HEK293 (cell line): ENCODE measurements around the gene GBGT1.
A peak's percentile ranks its signal among the peaks of the same experiment; 100 is the strongest.

Experiments used
- CTCF ChIA-PET: fragments of 350-600 bp; formaldehyde crosslinking; extraction: SDS; loops from one replicate; lab custom pipeline; 2021; ENCODE audit warnings: antibody characterized with exemption; lab: Yijun Ruan, JAX
- POLR2A ChIA-PET: fragments of 300-600 bp; formaldehyde crosslinking; extraction: SDS; loops from one replicate; lab custom pipeline; 2020; ENCODE audit warnings: antibody characterized with exemption, inconsistent platforms; lab: Yijun Ruan, JAX
- H3K27ac ChIP-seq: fragments of 200-500 bp; sonication (Bioruptor generic); 2 replicates; pipeline ENCODE4 v1.5.1; 2014; ENCODE audit warnings: low read depth, low read length, control low read depth, inconsistent platforms; ENCODE audit errors: extremely low read depth
- H3K36me3 ChIP-seq, 2 experiments: fragments of 200-500 bp in 1 of 2; sonication (Bioruptor generic) in 1 of 2; 1 replicate in 1 of 2; 2 replicates in 1 of 2; pipeline ENCODE4 v1.5.1; 2014 to 2017; ENCODE audit warnings: inconsistent platforms in 2 of 2, low read length in 2 of 2; ENCODE audit not compliant: control insufficient read depth in 2 of 2, insufficient read depth in 1 of 2
- H3K4me1 ChIP-seq: fragments of 200-500 bp; sonication (Bioruptor generic); 2 replicates; pipeline ENCODE4 v1.5.1; 2014; ENCODE audit warnings: mild to moderate bottlenecking, low read length, inconsistent platforms; ENCODE audit not compliant: control insufficient read depth, insufficient read depth
- H3K4me3 ChIP-seq: 2 replicates; pipeline ENCODE4 v1.5.1; 2011; ENCODE audit warnings: low read depth, mild to moderate bottlenecking, control low read depth, low read length, moderate library complexity
- H3K9me3 ChIP-seq: fragments of 200-500 bp; sonication (Bioruptor generic); 2 replicates; pipeline ENCODE4 v1.5.1; 2014; ENCODE audit warnings: low read depth, low read length, inconsistent platforms; ENCODE audit not compliant: control insufficient read depth, insufficient read depth
- BCL11A ChIP-seq: fragments of 450-650 bp; formaldehyde crosslinking; IDR thresholded peaks from 2 replicates; pipeline ENCODE4 v1.5.1; 2016; ENCODE audit warnings: low read depth, missing biosample characterization, missing genetic modification characterization
- BCL11B ChIP-seq: fragments of 450-650 bp; formaldehyde crosslinking; IDR thresholded peaks from 2 replicates; pipeline ENCODE4 v1.5.1; 2016; ENCODE audit warnings: low read depth, missing biosample characterization, missing genetic modification characterization
- GLI2 ChIP-seq: fragments of 450-650 bp; formaldehyde crosslinking; IDR thresholded peaks from 2 replicates; pipeline ENCODE4; 2017; ENCODE audit warnings: missing biosample characterization, missing genetic modification characterization, low read depth, borderline replicate concordance
- GLIS1 ChIP-seq: fragments of 450-650 bp; formaldehyde crosslinking; IDR thresholded peaks from 2 replicates; pipeline ENCODE4 v1.5.1; 2016; ENCODE audit warnings: missing biosample characterization, missing genetic modification characterization
- RBAK ChIP-seq: fragments of 450-650 bp; formaldehyde crosslinking; IDR thresholded peaks from 2 replicates; pipeline ENCODE4 v1.5.1; 2016; ENCODE audit warnings: missing biosample characterization, missing genetic modification characterization
- TCF7L2 ChIP-seq: IDR thresholded peaks from 2 replicates; pipeline ENCODE4 v1.6.1; 2011; ENCODE audit warnings: low read depth, mild to moderate bottlenecking, inconsistent platforms, low read length, moderate library complexity, borderline replicate concordance
- ZBTB20 ChIP-seq: fragments of 450-650 bp; formaldehyde crosslinking; IDR thresholded peaks from 2 replicates; pipeline ENCODE4 v1.5.1; 2016; ENCODE audit warnings: missing biosample characterization, missing genetic modification characterization
- ZNF112 ChIP-seq: fragments of 450-650 bp; formaldehyde crosslinking; IDR thresholded peaks from 2 replicates; pipeline ENCODE4 v1.5.0; 2017; ENCODE audit warnings: missing biosample characterization, missing genetic modification characterization
- ZNF2 ChIP-seq: fragments of 450-650 bp; formaldehyde crosslinking; IDR thresholded peaks from 2 replicates; pipeline ENCODE4 v1.5.1; 2016; ENCODE audit warnings: missing biosample characterization, missing genetic modification characterization
- ZNF214 ChIP-seq: fragments of 450-650 bp; formaldehyde crosslinking; IDR thresholded peaks from 2 replicates; pipeline ENCODE4 v1.5.1; 2017; ENCODE audit warnings: missing biosample characterization, mild to moderate bottlenecking, missing genetic modification characterization, borderline replicate concordance
- ZNF311 ChIP-seq: fragments of 450-650 bp; formaldehyde crosslinking; IDR thresholded peaks from 2 replicates; pipeline ENCODE4 v1.5.1; 2017; ENCODE audit warnings: missing biosample characterization, missing genetic modification characterization, borderline replicate concordance
- ZNF394 ChIP-seq: fragments of 450-650 bp; formaldehyde crosslinking; IDR thresholded peaks from 2 replicates; pipeline ENCODE4 v1.5.1; 2016; ENCODE audit warnings: missing biosample characterization, missing genetic modification characterization, mild to moderate bottlenecking, moderate library complexity, borderline replicate concordance
- ZNF473 ChIP-seq: fragments of 450-650 bp; formaldehyde crosslinking; IDR thresholded peaks from 2 replicates; pipeline ENCODE4 v1.5.1; 2017; ENCODE audit warnings: missing biosample characterization, missing genetic modification characterization
- ZNF549 ChIP-seq: fragments of 450-650 bp; IDR thresholded peaks from 2 replicates; pipeline ENCODE4 v1.5.1; 2018; ENCODE audit warnings: missing biosample characterization, missing genetic modification characterization, mild to moderate bottlenecking, inconsistent platforms, moderate library complexity
- ZNF558 ChIP-seq: fragments of 450-650 bp; formaldehyde crosslinking; IDR thresholded peaks from 2 replicates; pipeline ENCODE4 v1.5.1; 2016; ENCODE audit warnings: missing biosample characterization, missing genetic modification characterization
- ZNF621 ChIP-seq: fragments of 450-650 bp; formaldehyde crosslinking; IDR thresholded peaks from 2 replicates; pipeline ENCODE4 v1.5.1; 2017; ENCODE audit warnings: missing biosample characterization, missing genetic modification characterization
- ZNF791 ChIP-seq: fragments of 450-650 bp; formaldehyde crosslinking; IDR thresholded peaks from 2 replicates; pipeline ENCODE4 v1.5.1; 2016; ENCODE audit warnings: missing biosample characterization, missing genetic modification characterization
- TF ChIP-seq, protein P1 (sequence below): sonication (generic); formaldehyde crosslinking; IDR thresholded peaks from 2 replicates; pipeline ENCODE4 v1.8.1; 2022; ENCODE audit warnings: mild to moderate bottlenecking, moderate library complexity, missing genetic modification reagents
- TF ChIP-seq, protein P2 (sequence below): fragments of 450-650 bp; formaldehyde crosslinking; IDR thresholded peaks from 2 replicates; pipeline ENCODE4 v1.5.1; 2016; ENCODE audit warnings: missing biosample characterization, missing genetic modification characterization
- TF ChIP-seq, protein P3 (sequence below): fragments of 450-650 bp; formaldehyde crosslinking; IDR thresholded peaks from 2 replicates; pipeline ENCODE4 v1.5.1; 2016; ENCODE audit warnings: missing biosample characterization, missing genetic modification characterization

Gene GBGT1

DNA sequence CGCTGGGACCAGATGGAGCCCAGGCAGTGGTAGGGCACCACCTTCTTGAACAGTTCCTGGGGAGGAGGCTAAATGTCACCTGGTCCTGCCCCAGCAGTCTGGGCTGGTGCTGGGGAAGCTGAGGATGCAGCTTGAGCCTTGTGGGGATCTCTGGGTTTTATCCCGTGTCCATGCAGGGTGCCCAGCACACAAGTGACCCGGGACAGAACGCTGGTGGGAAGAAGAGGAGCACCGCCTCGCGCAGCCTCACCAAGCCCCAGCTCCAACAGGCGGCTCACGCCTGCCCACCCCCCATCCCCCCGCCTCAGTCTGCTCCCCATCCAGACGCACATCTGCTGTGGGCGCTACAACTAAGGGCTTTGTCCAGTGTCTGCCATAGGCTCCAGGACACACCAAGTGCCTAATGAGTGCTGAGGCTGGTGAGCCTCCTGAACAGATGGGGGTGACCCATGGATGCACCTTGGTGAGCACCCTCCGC lies 56.4 kb downstream of the GBGT1 start:
- CTCF ChIA-PET = interaction anchor here (1.0 to 22.4 kb wide), 2 partner anchors 27 to 39 kb away, joined by 6 to 342 read pairs; no protein-coding TSS in a partner anchor

DNA sequence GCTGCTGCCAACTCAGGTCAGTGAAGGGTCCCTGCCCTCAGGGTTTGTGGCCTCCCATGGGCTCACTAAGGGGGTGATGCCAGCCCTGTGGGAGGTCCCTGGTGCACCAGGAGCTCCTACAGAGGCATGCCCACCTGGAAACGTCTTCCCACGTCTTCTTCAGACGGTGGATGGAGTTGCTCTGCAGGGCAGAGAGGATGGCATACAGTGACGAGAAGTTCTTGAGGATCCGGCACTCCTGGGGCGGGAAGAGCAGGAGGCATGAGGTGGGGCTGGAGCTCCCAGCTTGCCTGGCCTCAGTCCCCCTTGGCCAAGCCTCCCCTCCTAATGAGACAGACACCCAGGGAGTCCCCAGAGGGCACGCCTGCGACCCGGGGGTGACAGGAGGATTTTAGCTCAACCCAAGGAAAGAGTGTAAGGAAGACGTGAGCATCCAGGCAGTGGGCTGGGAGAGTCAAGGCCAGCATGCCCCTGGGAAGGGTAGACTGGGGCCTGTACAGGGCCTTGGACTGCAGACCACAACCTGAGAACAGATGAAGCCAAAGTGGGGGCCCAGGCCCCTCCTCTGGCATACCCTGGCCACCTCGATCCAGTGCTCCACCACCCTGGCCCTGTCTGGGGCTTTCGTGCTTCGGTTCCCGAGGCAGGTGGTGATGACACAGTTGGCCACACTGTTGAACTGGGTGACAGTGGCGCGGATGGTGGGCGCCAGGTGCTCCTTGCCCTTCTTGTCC lies 57.0 kb downstream of the GBGT1 start:
- H3K9me3 ChIP-seq = no peaks in the 10 kb centered on the region
- H3K36me3 ChIP-seq = peaks cover 0 to 94% of the 10 kb centered on the region in 2 experiments; a peak in 2 of 3 replicates
- H3K27ac ChIP-seq = no peak overlapping the region
- POLR2A ChIA-PET = interaction anchor here (1.4 to 1.6 kb wide), 3 partner anchors 11 to 76 kb away, joined by 3 to 4 read pairs (median 3); partner anchors contain the start of gene GTF3C5
- CTCF ChIA-PET = interaction anchor here (2.1 to 22.4 kb wide), 2 partner anchors 11 to 40 kb away, joined by 8 to 342 read pairs; no protein-coding TSS in a partner anchor
- no peak overlapping the region for H3K4me3 ChIP-seq
- no peaks in the 10 kb centered on the region for H3K4me1 ChIP-seq
- no peak for TF ChIP-seq ZNF2 (tag by site-specific recombination)
- peak; percentile 52; the same call in 1 of the 2 replicates for TF ChIP-seq GLIS1 (tag by site-specific recombination)

More for the DNA sequence above, 56.4 kb downstream of the GBGT1 start:
- H3K4me3 ChIP-seq = no peak overlapping the region
- POLR2A ChIA-PET = interaction anchor here (1.4 to 2.9 kb wide), 4 partner anchors 10 to 76 kb away, joined by 3 to 11 read pairs (median 8); partner anchors contain the start of genes GTF3C5 and RALGDS
- no peak overlapping the region for H3K27ac ChIP-seq
- no peaks in the 10 kb centered on the region for H3K4me1 ChIP-seq
- TF ChIP-seq, protein P1, sequence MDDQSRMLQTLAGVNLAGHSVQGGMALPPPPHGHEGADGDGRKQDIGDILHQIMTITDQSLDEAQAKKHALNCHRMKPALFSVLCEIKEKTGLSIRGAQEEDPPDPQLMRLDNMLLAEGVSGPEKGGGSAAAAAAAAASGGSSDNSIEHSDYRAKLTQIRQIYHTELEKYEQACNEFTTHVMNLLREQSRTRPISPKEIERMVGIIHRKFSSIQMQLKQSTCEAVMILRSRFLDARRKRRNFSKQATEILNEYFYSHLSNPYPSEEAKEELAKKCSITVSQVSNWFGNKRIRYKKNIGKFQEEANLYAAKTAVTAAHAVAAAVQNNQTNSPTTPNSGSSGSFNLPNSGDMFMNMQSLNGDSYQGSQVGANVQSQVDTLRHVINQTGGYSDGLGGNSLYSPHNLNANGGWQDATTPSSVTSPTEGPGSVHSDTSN (CRISPR knock-in tag) = no peak
- TF ChIP-seq ZNF549 (no peak), ZNF791 (no peak), ZNF394 (tag by site-specific recombination) (no peak), GLI2 (tag by site-specific recombination) (no peak), ZNF558 (tag by site-specific recombination) (no peak), ZNF311 (no peak), ZNF112 (tag by site-specific recombination) (no peak), ZBTB20 (no peak), ZNF473 (tag by site-specific recombination) (no peak), ZNF621 (tag by site-specific recombination) (no peak), TCF7L2 (no peak), BCL11A (no peak), ZNF214 (tag by site-specific recombination) (no peak), BCL11B (tag by site-specific recombination) (no peak), RBAK (tag by site-specific recombination) (no peak)
- TF ChIP-seq, protein P2, sequence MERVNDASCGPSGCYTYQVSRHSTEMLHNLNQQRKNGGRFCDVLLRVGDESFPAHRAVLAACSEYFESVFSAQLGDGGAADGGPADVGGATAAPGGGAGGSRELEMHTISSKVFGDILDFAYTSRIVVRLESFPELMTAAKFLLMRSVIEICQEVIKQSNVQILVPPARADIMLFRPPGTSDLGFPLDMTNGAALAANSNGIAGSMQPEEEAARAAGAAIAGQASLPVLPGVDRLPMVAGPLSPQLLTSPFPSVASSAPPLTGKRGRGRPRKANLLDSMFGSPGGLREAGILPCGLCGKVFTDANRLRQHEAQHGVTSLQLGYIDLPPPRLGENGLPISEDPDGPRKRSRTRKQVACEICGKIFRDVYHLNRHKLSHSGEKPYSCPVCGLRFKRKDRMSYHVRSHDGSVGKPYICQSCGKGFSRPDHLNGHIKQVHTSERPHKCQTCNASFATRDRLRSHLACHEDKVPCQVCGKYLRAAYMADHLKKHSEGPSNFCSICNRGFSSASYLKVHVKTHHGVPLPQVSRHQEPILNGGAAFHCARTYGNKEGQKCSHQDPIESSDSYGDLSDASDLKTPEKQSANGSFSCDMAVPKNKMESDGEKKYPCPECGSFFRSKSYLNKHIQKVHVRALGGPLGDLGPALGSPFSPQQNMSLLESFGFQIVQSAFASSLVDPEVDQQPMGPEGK (tag by site-specific recombination) = no peak
- TF ChIP-seq, protein P3, sequence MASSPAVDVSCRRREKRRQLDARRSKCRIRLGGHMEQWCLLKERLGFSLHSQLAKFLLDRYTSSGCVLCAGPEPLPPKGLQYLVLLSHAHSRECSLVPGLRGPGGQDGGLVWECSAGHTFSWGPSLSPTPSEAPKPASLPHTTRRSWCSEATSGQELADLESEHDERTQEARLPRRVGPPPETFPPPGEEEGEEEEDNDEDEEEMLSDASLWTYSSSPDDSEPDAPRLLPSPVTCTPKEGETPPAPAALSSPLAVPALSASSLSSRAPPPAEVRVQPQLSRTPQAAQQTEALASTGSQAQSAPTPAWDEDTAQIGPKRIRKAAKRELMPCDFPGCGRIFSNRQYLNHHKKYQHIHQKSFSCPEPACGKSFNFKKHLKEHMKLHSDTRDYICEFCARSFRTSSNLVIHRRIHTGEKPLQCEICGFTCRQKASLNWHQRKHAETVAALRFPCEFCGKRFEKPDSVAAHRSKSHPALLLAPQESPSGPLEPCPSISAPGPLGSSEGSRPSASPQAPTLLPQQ (tag by site-specific recombination) = no peak
- no peaks in the 10 kb centered on the region for H3K9me3 ChIP-seq
- H3K36me3 ChIP-seq = peaks cover 0 to 94% of the 10 kb centered on the region in 2 experiments; a peak in 2 of 3 replicates
